GM11168 (cell line): ENCODE results near the gene CAVIN4.

Experiments
- in situ Hi-C: fragments of 300-500 bp; cut with MboI; formaldehyde crosslinking; loops from one replicate; pipeline ENCODE4 v1.12.0; 2022; ENCODE audit warnings: low sequenced_read_pairs; ENCODE audit not compliant: unreplicated experiment

The CAVIN4 gene

GRCh38 chr9:100586093-100586492 lies 8.2 kb downstream of the CAVIN4 start:
- in situ Hi-C loops: loop anchor here (25.0 kb wide), 1 partner anchor 249 kb away; no protein-coding TSS in a partner anchor

GRCh38 chr9:100587375-100587774 lies 9.5 kb downstream of the CAVIN4 start:
- in situ Hi-C loops: loop anchor here (25.0 kb wide), 1 partner anchor 250 kb away; no protein-coding TSS in a partner anchor

GRCh38 chr9:100589582-100589981 lies 11.7 kb downstream of the CAVIN4 start:
- in situ Hi-C loops: loop anchor here (25.0 kb wide), 1 partner anchor 252 kb away; no protein-coding TSS in a partner anchor

DNA sequence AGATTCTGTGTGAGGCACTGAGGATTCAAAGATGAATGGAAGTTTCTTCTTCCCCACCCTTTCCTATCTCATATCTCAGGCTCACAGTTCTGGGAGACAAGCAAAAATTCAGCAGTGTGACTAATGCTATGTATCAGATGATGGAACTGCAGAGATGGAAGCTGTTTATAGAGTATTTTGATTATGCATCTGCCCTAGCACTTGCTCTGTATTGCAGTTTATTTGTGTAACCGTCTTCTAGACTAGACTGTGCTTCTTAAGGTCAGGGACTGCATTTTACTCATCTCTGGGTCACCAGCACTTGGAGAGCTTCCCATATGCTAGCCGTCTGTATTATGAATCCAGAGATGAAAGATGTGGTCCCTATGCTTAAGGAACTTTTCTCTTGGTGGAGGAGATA lies 12.6 kb downstream of the CAVIN4 start:
- in situ Hi-C loops: loop anchor here (25.0 kb wide), 1 partner anchor 253 kb away; no protein-coding TSS in a partner anchor

GRCh38 chr9:100591139-100591538 lies 13.3 kb downstream of the CAVIN4 start:
- in situ Hi-C loops: loop anchor here (25.0 kb wide), 1 partner anchor 254 kb away; no protein-coding TSS in a partner anchor

DNA sequence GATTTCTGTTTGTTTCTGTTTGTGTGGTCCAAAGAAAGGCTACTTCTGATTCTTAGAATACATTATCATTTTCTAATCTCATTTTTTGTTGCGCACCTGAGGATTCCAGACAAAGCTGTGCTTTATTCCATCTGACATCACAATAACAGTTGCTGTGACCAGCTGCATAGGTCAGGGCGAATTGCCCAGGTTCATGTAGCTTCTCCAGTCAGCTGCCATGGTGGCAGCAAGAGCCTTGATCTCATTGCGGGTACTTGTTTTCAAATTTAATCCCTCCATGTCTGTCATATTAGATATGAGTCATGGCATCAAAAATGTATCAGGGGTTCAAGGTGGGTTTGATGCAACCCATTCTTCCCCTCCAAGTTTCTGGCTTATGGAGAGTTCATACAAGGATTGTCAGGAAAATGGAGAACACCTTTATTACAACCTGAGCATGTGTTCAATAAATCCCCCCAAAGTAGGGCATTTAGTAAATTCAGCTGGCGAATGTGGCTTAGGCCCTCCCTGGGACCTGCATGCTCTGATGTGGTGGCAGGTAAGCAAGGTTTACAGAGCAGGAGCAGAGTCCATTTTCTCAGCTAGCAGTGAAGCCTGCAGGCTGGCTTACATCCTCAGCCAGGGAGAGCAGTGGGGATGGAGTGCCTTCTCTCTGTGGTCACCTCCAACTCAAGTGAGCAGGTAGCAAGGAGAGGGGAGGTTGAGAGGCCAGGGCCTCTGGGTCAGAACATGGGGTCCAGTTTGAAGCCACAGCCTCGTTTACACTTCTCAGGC lies 13.9 kb downstream of the CAVIN4 start:
- in situ Hi-C loops: loop anchor here (25.0 kb wide), 1 partner anchor 255 kb away; no protein-coding TSS in a partner anchor

GRCh38 chr9:100595391-100596199 lies 17.7 kb downstream of the CAVIN4 start:
- in situ Hi-C loops: loop anchor here (25.0 kb wide), 1 partner anchor 258 kb away; no protein-coding TSS in a partner anchor

DNA sequence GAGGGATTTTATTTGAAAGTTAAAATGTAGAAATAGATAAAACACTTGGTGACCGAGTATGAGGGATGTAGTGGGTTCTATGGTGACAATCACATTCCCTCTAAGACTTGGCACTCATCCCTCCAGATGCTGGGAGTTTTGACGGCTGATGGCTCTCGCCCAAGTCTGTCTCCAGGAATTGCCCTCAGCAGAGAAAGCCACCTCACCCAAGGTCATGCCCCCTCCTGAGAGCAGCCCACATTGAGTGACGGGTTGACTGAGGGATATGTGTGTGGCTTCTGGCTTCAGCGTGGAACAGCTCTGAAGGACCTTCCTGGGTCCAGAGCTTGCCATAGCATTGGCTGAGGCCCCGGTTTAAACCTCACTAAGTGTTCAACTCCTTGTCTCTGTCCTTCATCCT lies 19.4 kb downstream of the CAVIN4 start:
- in situ Hi-C loops: loop anchor here (25.0 kb wide), 1 partner anchor 260 kb away; no protein-coding TSS in a partner anchor

- in situ Hi-C loops: loop anchor here (25.0 kb wide), 1 partner anchor 261 kb away; no protein-coding TSS in a partner anchor
These were observed 20.8 kb downstream of the CAVIN4 start for GRCh38 chr9:100598641-100599145.

GRCh38 chr9:100600521-100601079 lies 22.7 kb downstream of the CAVIN4 start:
- in situ Hi-C loops: no loop called here

- in situ Hi-C loops: no loop called here
These were observed 23.3 kb downstream of the CAVIN4 start for GRCh38 chr9:100601216-100601615.

GRCh38 chr9:100602342-100602801 lies 24.5 kb downstream of the CAVIN4 start:
- in situ Hi-C loops: no loop called here

- in situ Hi-C loops: no loop called here
These were observed 27.5 kb downstream of the CAVIN4 start for GRCh38 chr9:100605405-100605804.

- in situ Hi-C loops: no loop called here
These were observed 41.3 kb downstream of the CAVIN4 start for GRCh38 chr9:100619194-100619593.

GRCh38 chr9:100619665-100620064 lies 41.8 kb downstream of the CAVIN4 start:
- in situ Hi-C loops: no loop called here

GRCh38 chr9:100623969-100624368 lies 46.1 kb downstream of the CAVIN4 start:
- in situ Hi-C loops: no loop called here

GRCh38 chr9:100626949-100627348 lies 49.1 kb downstream of the CAVIN4 start:
- in situ Hi-C loops: no loop called here

DNA sequence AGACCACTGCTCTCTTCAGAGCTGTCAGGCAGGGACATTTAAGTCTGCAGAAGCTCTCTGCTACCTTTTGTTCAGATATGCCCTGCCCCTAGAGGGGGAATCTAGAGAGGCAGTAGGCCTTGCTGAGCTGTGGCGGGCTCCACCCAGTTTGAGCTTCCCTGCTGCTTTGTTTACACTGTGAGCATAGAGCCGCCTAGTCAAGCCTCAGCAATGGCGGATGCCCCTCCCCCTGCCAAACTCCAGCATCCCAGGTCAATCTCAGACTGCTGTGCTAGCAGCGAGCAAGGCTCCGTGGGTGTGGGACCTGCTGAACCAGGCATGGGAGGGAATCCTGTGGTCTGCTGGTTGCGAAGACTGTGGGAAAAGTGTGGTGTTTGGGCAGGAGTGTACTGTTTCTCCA lies 59.9 kb downstream of the CAVIN4 start:
- in situ Hi-C loops: no loop called here
